Karpas-422 (cell line): Measurements from ENCODE around the gene SIL1. TPM values are rescaled to one million over a fixed set of nuclear protein-coding genes. Genes with fewer than 3 reads are reported as not detected.

Source experiments
- DNase-seq: peaks from one replicate; pipeline ENCODE4 v3.0.0-alpha.2; 2015
- H2AFZ ChIP-seq: fragments of 200-600 bp; sonication (generic); 2 replicates; pipeline ENCODE4 v1.6.1; 2014; ENCODE audit warnings: antibody characterized with exemption, low read length, mixed read lengths
- H3K27ac ChIP-seq: fragments of 200-600 bp; sonication (generic); 2 replicates; pipeline ENCODE4 v1.5.1; 2014; ENCODE audit warnings: mild to moderate bottlenecking, low read length, moderate library complexity
- H3K27me3 ChIP-seq: fragments of 200-600 bp; sonication (generic); 2 replicates; pipeline ENCODE4 v1.6.1; 2014; ENCODE audit warnings: low read length, mixed read lengths
- H3K36me3 ChIP-seq: fragments of 200-600 bp; sonication (generic); 2 replicates; pipeline ENCODE4 v1.6.1; 2014; ENCODE audit warnings: low read length, mixed read lengths; ENCODE audit not compliant: insufficient read depth
- H3K4me1 ChIP-seq: fragments of 200-600 bp; sonication (generic); 2 replicates; pipeline ENCODE4 v1.6.1; 2014; ENCODE audit warnings: mild to moderate bottlenecking, low read length, mixed read lengths
- H3K4me2 ChIP-seq: fragments of 200-600 bp; sonication (generic); 2 replicates; pipeline ENCODE4 v1.6.1; 2014; ENCODE audit warnings: low read length, low read depth, mild to moderate bottlenecking; ENCODE audit not compliant: poor library complexity, severe bottlenecking
- H3K4me3 ChIP-seq: fragments of 200-600 bp; sonication (generic); 2 replicates; pipeline ENCODE4 v1.5.1; 2014; ENCODE audit warnings: mild to moderate bottlenecking, antibody characterized with exemption, low read length, mixed read lengths
- H3K79me2 ChIP-seq: fragments of 200-600 bp; sonication (generic); 2 replicates; pipeline ENCODE4 v1.6.1; 2014; ENCODE audit warnings: mild to moderate bottlenecking, low read length, mixed read lengths
- H3K9ac ChIP-seq: fragments of 200-600 bp; sonication (generic); 2 replicates; pipeline ENCODE4 v1.6.0; 2014; ENCODE audit warnings: low read length
- H3K9me2 ChIP-seq: fragments of 200-600 bp; sonication (generic), shearing (Covaris generic); replicated peaks from 2 replicates; pipeline ENCODE4 v1.6.0; 2014; ENCODE audit warnings: mild to moderate bottlenecking, low read length, moderate library complexity; ENCODE audit not compliant: insufficient read depth
- H3K9me3 ChIP-seq: fragments of 300-700, 200-600 bp; sonication (generic); 2 replicates; pipeline ENCODE4 v1.6.1; 2014; ENCODE audit warnings: low read length, mixed read lengths
- H4K20me1 ChIP-seq: fragments of 200-600 bp; sonication (generic); 2 replicates; pipeline ENCODE4 v1.6.1; 2014; ENCODE audit warnings: mild to moderate bottlenecking, antibody characterized with exemption, low read length, low read depth; ENCODE audit not compliant: insufficient read depth
- total RNA-seq: library from RNA; depleted of rRNA; stranded (reverse); fragments of >200 nt; shearing (Covaris generic); gene quantifications from 2 replicates; pipeline ENCODE4 v1.2.3, GENCODE V29; 2014; ENCODE audit warnings: low replicate concordance

The SIL1 gene
- total RNA-seq, 1 experiment from 2014 or later, result 10.7 TPM

GRCh38 chr5:139212486-139212885, 14.3 kb upstream of the SIL1 start:
- Histone ChIP-seq H3K4me3 (no peak overlapping the region), H4K20me1 (no peaks in the 10 kb centered on the region), H3K27ac (no peak overlapping the region), H3K9me2 (no peaks in the 10 kb centered on the region), H3K27me3 (no peaks in the 10 kb centered on the region), H3K79me2 (no peaks in the 10 kb centered on the region), H3K4me1 (no peaks in the 10 kb centered on the region), H2AFZ (no peak overlapping the region), H3K36me3 (no peaks in the 10 kb centered on the region), H3K9ac (no peak overlapping the region), H3K9me3 (no peaks in the 10 kb centered on the region), H3K4me2 (no peak overlapping the region)
- no peak for DNase-seq

DNA sequence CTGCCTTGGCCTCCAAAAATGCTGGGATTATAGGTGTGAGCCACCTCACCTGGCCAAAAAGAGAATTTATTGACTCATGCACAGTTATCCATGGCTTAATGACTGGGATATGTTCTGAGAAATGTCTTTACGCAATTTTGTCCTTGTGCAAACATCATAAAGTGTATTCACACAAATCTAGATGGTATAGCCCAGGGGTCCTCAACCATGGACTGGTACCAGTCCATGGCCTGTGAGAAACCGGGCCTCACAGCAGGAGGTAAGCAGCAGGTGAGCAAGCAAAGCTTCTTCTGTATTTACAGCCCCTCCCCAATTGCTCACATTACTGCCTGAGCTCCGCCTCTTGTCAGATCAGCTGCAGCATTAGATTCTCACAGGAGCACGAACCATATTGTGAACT, 12.4 kb upstream of the SIL1 start:
- Histone ChIP-seq H4K20me1 (no peaks in the 10 kb centered on the region), H3K36me3 (no peaks in the 10 kb centered on the region), H2AFZ (no peak overlapping the region), H3K27ac (no peak overlapping the region), H3K27me3 (no peaks in the 10 kb centered on the region), H3K9me2 (no peaks in the 10 kb centered on the region), H3K4me2 (no peak overlapping the region), H3K79me2 (no peaks in the 10 kb centered on the region), H3K9ac (no peak overlapping the region), H3K4me1 (no peaks in the 10 kb centered on the region), H3K4me3 (no peak overlapping the region), H3K9me3 (no peaks in the 10 kb centered on the region)
- no peak for DNase-seq

- Histone ChIP-seq H3K4me2 (no peak overlapping the region), H3K9ac (no peak overlapping the region)
Measured at GRCh38 chr5:139207297-139208000, 9.3 kb upstream of the SIL1 start.

GRCh38 chr5:139205586-139205985, 7.4 kb upstream of the SIL1 start:
- no peak overlapping the region for H3K4me2 ChIP-seq
- no peak for DNase-seq
- H3K9me3 ChIP-seq, result no peaks in the 10 kb centered on the region
- H4K20me1 ChIP-seq, result no peaks in the 10 kb centered on the region
- H3K36me3 ChIP-seq, result no peaks in the 10 kb centered on the region
- no peaks in the 10 kb centered on the region for H3K27me3 ChIP-seq
- no peak overlapping the region for H3K9ac ChIP-seq
- no peaks in the 10 kb centered on the region for H3K4me1 ChIP-seq
- no peaks in the 10 kb centered on the region for H3K79me2 ChIP-seq
- no peaks in the 10 kb centered on the region for H3K9me2 ChIP-seq
- no peak overlapping the region for H2AFZ ChIP-seq
- H3K4me3 ChIP-seq, result no peak overlapping the region
- no peak overlapping the region for H3K27ac ChIP-seq

More at GRCh38 chr5:139207297-139208000, 9.3 kb upstream of the SIL1 start:
- H3K27me3 ChIP-seq, result no peaks in the 10 kb centered on the region
- no peak overlapping the region for H3K4me3 ChIP-seq
- no peaks in the 10 kb centered on the region for H3K9me2 ChIP-seq
- no peaks in the 10 kb centered on the region for H3K79me2 ChIP-seq
- H3K27ac ChIP-seq, result no peak overlapping the region
- no peak overlapping the region for H2AFZ ChIP-seq
- H4K20me1 ChIP-seq, result no peaks in the 10 kb centered on the region
- DNase-seq, result no peak
- H3K9me3 ChIP-seq, result no peaks in the 10 kb centered on the region
- H3K36me3 ChIP-seq, result no peaks in the 10 kb centered on the region
- H3K4me1 ChIP-seq, result no peaks in the 10 kb centered on the region

GRCh38 chr5:139205124-139205523, 7.0 kb upstream of the SIL1 start:
- H4K20me1 ChIP-seq, result no peaks in the 10 kb centered on the region

DNA sequence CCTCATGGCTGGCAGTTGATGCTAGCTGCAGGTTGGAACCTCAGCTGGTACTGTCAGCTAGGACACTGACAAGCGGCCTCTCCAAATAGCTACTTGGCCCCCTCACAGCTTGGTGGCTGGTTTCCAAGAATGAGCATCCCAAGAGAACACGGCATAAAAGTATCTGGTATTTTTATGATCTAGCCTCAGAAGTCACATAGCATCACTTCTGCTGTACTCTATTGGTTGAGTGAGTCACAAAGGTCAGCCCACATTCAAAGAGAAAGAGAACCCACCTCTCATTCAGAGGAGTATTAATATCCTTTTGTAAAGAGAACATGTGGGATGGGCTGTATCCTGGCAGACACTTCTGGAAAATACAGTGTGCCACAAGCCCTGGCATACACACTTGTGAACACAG, 6.0 kb upstream of the SIL1 start:
- no peak for DNase-seq
- no peaks in the 10 kb centered on the region for H3K9me3 ChIP-seq

More at GRCh38 chr5:139205124-139205523, 7.0 kb upstream of the SIL1 start:
- Histone ChIP-seq H3K9me3 (no peaks in the 10 kb centered on the region), H3K9ac (no peak overlapping the region), H3K79me2 (no peaks in the 10 kb centered on the region), H3K9me2 (no peaks in the 10 kb centered on the region), H3K4me2 (no peak overlapping the region), H3K4me1 (no peaks in the 10 kb centered on the region), H3K4me3 (no peak overlapping the region), H2AFZ (no peak overlapping the region), H3K27me3 (no peaks in the 10 kb centered on the region), H3K27ac (no peak overlapping the region), H3K36me3 (no peaks in the 10 kb centered on the region)
- no peak for DNase-seq

GRCh38 chr5:139199321-139199720, 1.2 kb upstream of the SIL1 start:
- no peak overlapping the region for H3K27ac ChIP-seq
- H3K9ac ChIP-seq, result no peak overlapping the region
- no peak overlapping the region for H3K4me2 ChIP-seq
- DNase-seq, result no peak
- H3K27me3 ChIP-seq, result no peaks in the 10 kb centered on the region
- H2AFZ ChIP-seq, result no peak overlapping the region
- H3K36me3 ChIP-seq, result no peaks in the 10 kb centered on the region
- H3K4me1 ChIP-seq, result peaks cover 16% of the 10 kb centered on the region
- H3K79me2 ChIP-seq, result peaks cover 18% of the 10 kb centered on the region
- H3K9me2 ChIP-seq, result no peaks in the 10 kb centered on the region
- no peaks in the 10 kb centered on the region for H3K9me3 ChIP-seq
- no peaks in the 10 kb centered on the region for H4K20me1 ChIP-seq
- H3K4me3 ChIP-seq, result no peak overlapping the region

More for the DNA sequence above, 6.0 kb upstream of the SIL1 start:
- Histone ChIP-seq H3K9ac (no peak overlapping the region), H3K27me3 (no peaks in the 10 kb centered on the region), H2AFZ (no peak overlapping the region), H3K4me3 (no peak overlapping the region), H3K36me3 (no peaks in the 10 kb centered on the region), H3K79me2 (no peaks in the 10 kb centered on the region), H3K9me2 (no peaks in the 10 kb centered on the region), H4K20me1 (no peaks in the 10 kb centered on the region), H3K27ac (no peak overlapping the region), H3K4me2 (no peak overlapping the region), H3K4me1 (no peaks in the 10 kb centered on the region)

- Histone ChIP-seq H3K4me1 (peaks cover 16% of the 10 kb centered on the region), H3K4me3 (peak overlapping the region; percentile 83; the same call in 1 of the 2 replicates), H3K9ac (no peak overlapping the region), H3K27ac (no peak overlapping the region), H3K9me2 (no peaks in the 10 kb centered on the region), H3K9me3 (no peaks in the 10 kb centered on the region), H4K20me1 (no peaks in the 10 kb centered on the region), H3K36me3 (no peaks in the 10 kb centered on the region), H2AFZ (no peak overlapping the region), H3K79me2 (peaks cover 18% of the 10 kb centered on the region), H3K27me3 (no peaks in the 10 kb centered on the region), H3K4me2 (peak overlapping the region; percentile 80)
- no peak for DNase-seq
Measured at GRCh38 chr5:139196296-139196956, 1.7 kb downstream of the SIL1 start.
